Upper lobe of right lung (tissue), 1 donor: ENCODE data around the gene SLC28A3. TPM values are rescaled to one million over a fixed set of nuclear protein-coding genes. Genes with fewer than 3 reads are reported as not detected.
"Not testable (repeated sequence)": the region's sequence is repeated elsewhere in the genome, so short reads cannot be mapped to it uniquely, and the experiment has no call there.

ENCODE experiments used
- ATAC-seq: fragments of 200-7000 bp; cut with Tn5 transposase; one replicate; pipeline ENCODE4 v1.9.1; 2020; ENCODE audit warnings: mild to moderate bottlenecking, moderate library complexity
- DNase-seq: peaks from one replicate; pipeline ENCODE4 v3.0.0-alpha.2; 2020
- H3K27ac ChIP-seq: fragments of 200-600 bp; one replicate; pipeline ENCODE4 v1.8.0; 2022
- H3K27me3 ChIP-seq: fragments of 200-600 bp; one replicate; pipeline ENCODE4 v1.8.0; 2022; ENCODE audit warnings: mild to moderate bottlenecking
- H3K36me3 ChIP-seq: fragments of 200-600 bp; one replicate; pipeline ENCODE4 v1.8.0; 2022
- H3K4me1 ChIP-seq: fragments of 200-600 bp; one replicate; pipeline ENCODE4 v1.8.0; 2022
- H3K4me3 ChIP-seq: fragments of 200-600 bp; one replicate; pipeline ENCODE4 v1.8.0; 2022; ENCODE audit warnings: mild to moderate bottlenecking
- H3K9me3 ChIP-seq: fragments of 200-600 bp; one replicate; pipeline ENCODE4 v1.8.0; 2022
- intact Hi-C: fragments of 100-400 bp; cut with DNase I; formaldehyde crosslinking; loops from one replicate; pipeline ENCODE4 v1.11.0; 2022
- long read RNA-seq: library from polyadenylated mRNA; unstranded; transcript quantifications from one replicate; pipeline ENCODE4 v2.0.0, GENCODE V29; 2021
- total RNA-seq: library from RNA; stranded (reverse); fragmentation: NEBNext Ultra II Directional; extraction: Animal tissue kit (Norgen Biotek cat#: 25700); gene quantifications from one replicate; pipeline ENCODE4 v1.2.1, GENCODE V29; 2021
- TF ChIP-seq, protein P1 (sequence below): fragments of 200-600 bp; IDR thresholded peaks from one replicate; pipeline ENCODE4 v1.8.0; 2022; ENCODE audit warnings: antibody characterized with exemption
- donor health status: DM: no; HTN: yes; CAD: no; lungs with severe emphysema.

The SLC28A3 gene
- total RNA-seq = 1.6 TPM
- long read RNA-seq, partial matches to known transcripts = 0 of 2 reads
- long read RNA-seq, other reads (novel, unspliced or antisense) = 2 of 2 reads

DNA sequence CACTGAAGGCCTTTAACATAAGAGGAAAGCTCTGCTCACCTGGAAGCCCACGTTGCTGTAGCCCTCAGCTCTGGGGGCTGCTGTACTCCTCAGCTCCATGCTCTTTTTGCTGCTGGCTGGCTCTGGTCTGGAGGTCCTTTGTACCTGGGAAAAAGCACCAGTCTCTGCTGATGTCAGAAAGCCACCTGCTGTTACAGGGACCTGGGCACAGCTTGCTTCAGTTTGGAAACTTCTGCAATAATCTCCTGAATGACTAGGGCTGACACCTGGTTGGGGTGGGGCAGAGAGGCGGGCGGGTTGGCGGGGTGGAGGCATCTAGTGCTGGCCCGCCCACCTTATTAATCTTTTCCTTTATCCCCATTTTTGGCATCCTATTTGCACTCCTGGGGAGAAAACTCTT is at the start of gene SLC28A3:
SLC28A3 (minus strand) TSS at position 224 of the 400 bp plus-strand sequence; CDS start at position 99, 125 bp downstream.
- intact Hi-C loops = no loop called here
- ATAC-seq = no peak
- Histone ChIP-seq H3K27ac (no peak within 1 kb of the TSS), H3K36me3 (no peaks in the 10 kb centered on the region), H3K4me1 (no peaks in the 10 kb centered on the region), H3K9me3 (no peaks in the 10 kb centered on the region), H3K4me3 (no peak within 1 kb of the TSS), H3K27me3 (no peaks in the 10 kb centered on the region)
- TF ChIP-seq, protein P1, sequence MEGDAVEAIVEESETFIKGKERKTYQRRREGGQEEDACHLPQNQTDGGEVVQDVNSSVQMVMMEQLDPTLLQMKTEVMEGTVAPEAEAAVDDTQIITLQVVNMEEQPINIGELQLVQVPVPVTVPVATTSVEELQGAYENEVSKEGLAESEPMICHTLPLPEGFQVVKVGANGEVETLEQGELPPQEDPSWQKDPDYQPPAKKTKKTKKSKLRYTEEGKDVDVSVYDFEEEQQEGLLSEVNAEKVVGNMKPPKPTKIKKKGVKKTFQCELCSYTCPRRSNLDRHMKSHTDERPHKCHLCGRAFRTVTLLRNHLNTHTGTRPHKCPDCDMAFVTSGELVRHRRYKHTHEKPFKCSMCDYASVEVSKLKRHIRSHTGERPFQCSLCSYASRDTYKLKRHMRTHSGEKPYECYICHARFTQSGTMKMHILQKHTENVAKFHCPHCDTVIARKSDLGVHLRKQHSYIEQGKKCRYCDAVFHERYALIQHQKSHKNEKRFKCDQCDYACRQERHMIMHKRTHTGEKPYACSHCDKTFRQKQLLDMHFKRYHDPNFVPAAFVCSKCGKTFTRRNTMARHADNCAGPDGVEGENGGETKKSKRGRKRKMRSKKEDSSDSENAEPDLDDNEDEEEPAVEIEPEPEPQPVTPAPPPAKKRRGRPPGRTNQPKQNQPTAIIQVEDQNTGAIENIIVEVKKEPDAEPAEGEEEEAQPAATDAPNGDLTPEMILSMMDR = no peak
- no peak for DNase-seq

GRCh38 chr9:84390254-84390653 is 49.7 kb upstream of the SLC28A3 start:
- H3K9me3 ChIP-seq, H3K27me3 ChIP-seq, H3K36me3 ChIP-seq, intact Hi-C loops, H3K27ac ChIP-seq, DNase-seq, ATAC-seq, H3K4me3 ChIP-seq, H3K4me1 ChIP-seq: not testable (repeated sequence)

DNA sequence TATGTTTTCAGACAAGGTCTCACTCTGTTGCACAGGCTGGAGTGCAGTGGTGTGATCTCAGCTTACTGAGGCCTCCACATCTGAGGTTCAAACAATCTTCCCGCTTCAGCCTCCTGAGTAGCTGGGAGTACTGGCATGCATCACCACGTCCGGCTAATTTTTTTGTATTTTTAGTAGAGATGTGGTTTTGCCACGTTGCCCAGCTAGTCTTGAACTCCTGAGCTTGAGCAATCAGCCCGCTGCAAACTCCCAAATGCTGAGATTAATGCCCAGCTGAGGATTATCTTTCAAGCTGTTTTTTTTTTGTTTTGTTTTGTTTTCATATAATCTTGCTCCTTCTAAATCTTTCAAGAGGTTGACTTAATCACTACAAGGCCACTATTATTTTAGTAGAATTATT is 47.3 kb upstream of the SLC28A3 start:
- intact Hi-C loops = no loop called here
- no peaks in the 10 kb centered on the region for H3K4me1 ChIP-seq
- TF ChIP-seq, protein P1 = no peak
- ATAC-seq (no peak), DNase-seq (no peak)
- no peak overlapping the region for H3K4me3 ChIP-seq
- H3K9me3 ChIP-seq = no peaks in the 10 kb centered on the region
- H3K27me3 ChIP-seq = no peaks in the 10 kb centered on the region
- no peaks in the 10 kb centered on the region for H3K36me3 ChIP-seq
- H3K27ac ChIP-seq = no peak overlapping the region

DNA sequence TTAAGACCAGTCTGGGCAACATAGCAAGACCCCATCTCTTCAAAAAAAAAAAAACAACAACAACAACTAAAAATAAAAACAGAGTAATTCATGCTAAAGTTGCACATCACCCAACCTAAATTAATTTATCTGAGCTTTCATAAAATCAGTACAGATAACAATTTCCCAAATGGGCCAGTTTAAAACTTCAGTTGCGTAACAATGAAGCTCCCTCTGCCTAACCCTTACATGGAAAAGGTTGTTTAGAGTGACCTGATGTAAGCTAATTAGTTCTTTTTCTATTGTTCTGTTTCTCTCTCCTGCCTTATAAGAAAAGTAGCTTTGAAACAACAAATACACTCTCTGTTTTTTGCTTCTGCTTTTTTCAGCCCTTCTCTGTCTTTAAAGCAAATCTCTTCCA is 46.2 kb upstream of the SLC28A3 start:
- H3K9me3 ChIP-seq = no peaks in the 10 kb centered on the region
- H3K36me3 ChIP-seq = no peaks in the 10 kb centered on the region
- TF ChIP-seq, protein P1 = no peak
- ATAC-seq (no peak), DNase-seq (no peak)
- H3K27me3 ChIP-seq = no peaks in the 10 kb centered on the region
- no peak overlapping the region for H3K4me3 ChIP-seq
- H3K27ac ChIP-seq = no peak overlapping the region
- H3K4me1 ChIP-seq = no peaks in the 10 kb centered on the region
- intact Hi-C loops = no loop called here

GRCh38 chr9:84385386-84386040 is 45.0 kb upstream of the SLC28A3 start:
- Histone ChIP-seq H3K4me1 (no peaks in the 10 kb centered on the region), H3K4me3 (no peak overlapping the region), H3K27ac (no peak overlapping the region), H3K36me3 (no peaks in the 10 kb centered on the region), H3K27me3 (no peaks in the 10 kb centered on the region), H3K9me3 (no peaks in the 10 kb centered on the region)
- ATAC-seq (no peak), DNase-seq (no peak)
- TF ChIP-seq, protein P1 = no peak
- intact Hi-C loops = no loop called here

DNA sequence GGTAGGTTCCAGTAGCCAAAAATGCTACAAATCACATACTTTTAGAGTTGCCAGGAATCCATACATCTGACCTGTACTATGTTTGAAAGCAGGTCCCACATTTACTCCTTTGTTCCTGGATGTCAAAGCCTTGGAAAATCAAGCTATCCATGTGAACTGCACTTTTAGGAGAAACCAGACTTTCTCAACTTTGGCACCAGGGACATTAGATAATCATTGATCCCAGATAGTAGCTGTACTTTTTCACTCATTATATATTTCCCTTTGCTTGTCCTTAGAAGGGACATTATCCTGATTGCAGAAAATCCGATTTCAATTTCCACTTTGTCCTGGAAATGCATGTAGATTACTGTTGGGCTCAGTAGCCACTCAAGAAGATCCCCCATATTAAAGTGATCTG is 44.1 kb upstream of the SLC28A3 start:
- DNase-seq (no peak), ATAC-seq (no peak)
- Histone ChIP-seq H3K36me3 (no peaks in the 10 kb centered on the region), H3K4me1 (no peaks in the 10 kb centered on the region), H3K4me3 (no peak overlapping the region), H3K9me3 (no peaks in the 10 kb centered on the region), H3K27me3 (no peaks in the 10 kb centered on the region), H3K27ac (no peak overlapping the region)
- TF ChIP-seq, protein P1 = no peak
- intact Hi-C loops = no loop called here
